Measurements from ENCODE around the gene COLEC12.

COLEC12 gene

DNA sequence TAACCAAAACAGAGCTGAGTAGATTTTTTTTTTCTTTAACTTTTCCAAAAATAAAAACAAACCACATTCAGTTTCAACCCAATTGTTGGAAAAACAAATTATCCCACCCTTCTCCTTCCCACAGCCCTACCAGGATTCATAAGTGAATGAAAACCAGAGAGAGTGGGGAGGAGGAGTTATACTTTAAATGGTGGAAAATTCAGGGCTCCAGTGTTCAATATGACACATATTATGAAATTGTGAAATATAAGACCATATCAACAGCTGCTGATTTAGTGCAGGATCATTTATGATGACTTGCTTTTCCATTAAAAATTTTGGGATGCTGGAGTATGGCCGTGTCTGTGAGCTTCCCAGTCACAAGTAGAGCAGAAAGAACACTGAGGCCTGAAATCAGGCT lies 26.7 kb downstream of the COLEC12 start:
- DNase-seq: no peak

DNA sequence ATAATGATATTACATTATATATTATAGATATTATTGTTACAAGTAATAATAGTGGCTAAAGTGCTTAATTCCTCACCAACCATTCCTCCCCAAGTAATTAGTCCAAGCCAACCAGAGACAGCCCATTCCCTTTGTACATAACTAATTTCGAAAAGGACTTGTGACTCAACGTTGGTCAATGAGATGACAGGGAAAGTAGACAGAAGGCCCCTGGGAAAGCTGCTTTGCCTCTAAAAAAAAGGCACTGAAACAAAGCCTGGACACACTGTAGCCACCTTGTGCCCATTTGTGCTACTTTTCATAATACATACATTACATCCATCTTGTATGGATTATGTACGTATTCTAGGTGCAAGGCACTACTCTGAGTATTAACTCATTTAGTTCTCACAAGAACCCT lies 28.8 kb downstream of the COLEC12 start:
- no peak for DNase-seq

DNA sequence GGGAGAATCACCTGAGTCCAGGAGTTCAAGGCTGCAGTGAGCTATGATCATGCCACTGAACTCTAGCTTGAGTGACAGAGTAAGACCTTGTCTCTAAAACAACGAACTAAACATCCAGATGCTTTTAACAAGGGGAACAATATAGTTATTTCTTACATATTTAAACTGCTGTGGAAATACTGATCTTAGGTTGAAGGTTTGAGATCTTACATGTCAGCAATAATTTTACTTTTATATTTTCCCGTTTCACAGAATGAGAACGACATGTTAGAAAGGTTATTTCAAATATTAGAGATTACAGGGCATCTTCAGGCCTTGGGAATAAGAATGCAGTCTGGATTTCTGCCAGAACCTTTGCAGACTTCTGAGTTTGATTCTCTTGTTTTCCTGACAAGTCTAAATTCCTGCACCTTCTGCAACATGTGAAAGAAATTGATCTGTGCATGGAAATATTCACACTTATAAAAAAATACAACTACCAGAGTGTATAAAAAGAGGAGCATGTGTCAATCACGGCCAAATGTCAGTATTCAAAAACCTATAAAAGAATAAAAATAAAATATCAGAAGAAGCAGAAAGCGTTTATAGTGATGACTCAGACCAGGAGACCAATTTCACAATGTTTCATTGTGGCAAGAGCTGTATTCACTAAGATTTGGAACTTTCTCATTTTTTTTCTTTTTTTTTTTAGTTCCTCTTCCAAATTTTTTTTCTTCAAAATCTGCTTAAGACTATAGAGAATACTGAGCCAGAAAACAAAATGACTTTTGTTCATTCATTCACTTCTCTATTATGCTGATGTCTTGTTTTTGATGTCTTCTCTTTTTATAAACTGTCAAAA lies 29.6 kb downstream of the COLEC12 start:
- DNase-seq: no peak

DNA sequence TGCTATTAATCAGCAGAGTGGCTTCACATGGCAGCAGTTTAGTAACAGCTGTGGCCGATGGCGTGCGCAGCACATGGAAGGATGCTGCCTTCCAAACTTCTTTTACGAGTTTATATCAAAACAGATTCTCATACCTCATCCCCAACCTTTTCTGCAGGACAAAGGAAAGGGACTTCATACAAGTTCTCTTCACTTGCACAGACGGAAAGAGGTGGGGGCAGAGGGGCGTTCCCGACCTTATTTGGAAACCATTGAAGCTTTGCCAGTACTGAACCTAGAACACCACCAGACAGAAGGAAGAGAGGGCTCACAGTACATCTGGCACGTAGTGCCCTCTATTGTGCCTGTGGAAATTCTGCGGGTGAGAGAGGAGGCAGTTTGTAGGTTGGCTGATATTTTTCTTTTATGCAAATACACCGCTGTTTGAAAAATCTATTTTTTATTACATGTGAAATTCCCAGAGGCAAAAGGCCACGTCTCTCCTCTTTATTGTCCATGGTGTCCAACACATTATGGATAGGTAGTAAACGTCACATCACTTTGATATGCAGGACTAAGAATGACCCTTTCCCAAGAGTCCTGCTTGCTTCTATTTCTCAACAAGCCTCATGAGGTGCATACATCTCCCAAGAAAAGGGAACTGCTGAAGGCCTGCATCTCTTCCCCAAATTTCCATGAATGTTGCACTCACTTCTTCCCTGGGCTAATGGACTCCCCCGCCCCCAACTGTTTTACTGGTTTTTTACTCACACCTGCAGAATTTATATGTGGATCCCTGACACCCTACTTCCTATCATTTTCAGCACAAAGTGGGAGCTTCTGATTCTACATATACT lies 31.3 kb downstream of the COLEC12 start:
- peak; percentile 56 for DNase-seq

DNA sequence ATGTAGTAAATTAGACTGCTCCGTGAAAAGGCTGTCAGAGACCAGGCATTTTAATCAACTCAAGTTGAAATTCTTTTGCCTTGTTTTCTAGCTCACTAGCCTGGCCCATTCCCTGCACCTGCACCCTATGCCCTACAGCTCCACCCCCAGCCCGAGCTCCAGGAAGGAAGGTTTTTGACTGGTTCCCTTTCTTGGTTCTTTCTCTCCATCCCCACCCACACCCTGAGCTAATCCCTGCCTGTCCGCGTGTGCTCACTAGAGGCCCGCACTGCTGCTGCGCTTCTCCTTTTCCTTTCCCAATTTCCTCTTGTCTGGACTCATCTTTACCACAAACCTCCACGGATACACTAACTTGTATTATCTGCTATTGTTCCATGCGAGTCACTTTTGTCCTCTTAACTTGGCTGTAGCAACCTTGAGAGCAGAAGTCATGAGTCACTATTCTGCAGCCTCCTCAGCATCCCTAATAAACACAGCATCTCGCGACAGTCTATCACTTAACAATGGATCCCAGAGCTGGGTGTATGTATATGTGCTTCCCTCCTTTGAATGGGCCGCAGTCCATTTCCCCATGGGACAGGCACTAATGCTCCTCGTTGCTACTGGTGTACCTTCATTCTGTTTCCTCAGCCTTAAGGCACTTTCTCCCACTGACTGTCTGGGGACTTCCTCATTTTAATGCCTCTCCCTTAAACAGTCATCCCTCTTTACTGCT lies 36.5 kb downstream of the COLEC12 start:
- DNase-seq: no peak

DNA sequence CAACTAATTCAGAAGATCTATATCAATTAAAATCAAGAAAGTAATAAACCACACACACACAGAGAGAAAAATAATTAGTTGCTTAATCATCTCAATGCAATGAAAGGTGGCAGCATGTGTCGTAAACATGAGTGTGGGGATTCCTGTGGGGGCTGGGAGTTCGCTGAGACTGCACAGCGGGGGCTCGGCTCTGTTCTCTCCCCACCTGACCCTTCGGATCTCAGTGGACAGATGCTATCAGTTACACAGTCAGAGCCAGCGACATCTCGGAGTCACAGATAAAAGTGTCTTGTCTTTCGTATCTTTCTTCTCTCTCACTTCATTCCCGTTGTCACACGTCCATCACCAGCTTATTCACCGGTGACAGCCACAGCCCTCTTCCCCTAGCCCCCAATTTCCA lies 37.1 kb downstream of the COLEC12 start:
- no peak for DNase-seq

DNA sequence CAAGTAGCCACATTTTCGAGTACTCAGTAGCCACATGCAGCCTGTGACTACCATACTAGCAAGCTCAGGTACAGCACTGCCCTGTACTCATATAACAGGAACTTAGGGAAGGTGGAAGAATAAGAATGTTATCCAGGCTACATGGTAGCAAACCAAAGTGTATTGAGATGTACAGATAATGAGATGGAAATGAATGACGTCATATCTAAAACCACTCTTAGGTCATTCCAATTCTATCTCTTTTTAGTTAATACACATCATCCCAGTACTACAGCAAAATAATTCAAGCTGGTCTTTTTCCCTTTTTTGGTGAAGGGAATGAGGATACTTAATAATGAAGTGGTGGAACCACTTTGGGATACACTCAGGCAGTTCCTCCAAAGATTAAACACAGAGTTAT lies 38.7 kb downstream of the COLEC12 start:
- DNase-seq: no peak

DNA sequence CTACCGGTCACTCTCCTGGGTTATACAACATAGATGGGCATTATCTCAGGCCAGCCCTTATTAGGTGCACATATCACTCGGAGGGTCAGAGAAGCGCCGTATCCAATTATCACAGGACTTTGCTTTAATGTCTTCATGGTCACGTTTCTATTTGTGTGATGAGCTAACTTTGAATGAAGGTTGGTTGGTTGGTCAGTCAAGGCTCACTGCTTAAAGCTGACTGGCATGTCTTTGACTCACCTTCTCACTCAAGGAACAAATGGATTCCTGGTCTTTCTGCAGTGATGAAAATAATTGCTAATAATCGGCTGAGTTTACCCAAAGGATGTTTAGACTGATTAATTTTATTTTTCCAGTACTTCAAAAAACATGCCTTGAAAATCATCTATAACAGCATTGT lies 39.7 kb downstream of the COLEC12 start:
- DNase-seq: no peak

DNA sequence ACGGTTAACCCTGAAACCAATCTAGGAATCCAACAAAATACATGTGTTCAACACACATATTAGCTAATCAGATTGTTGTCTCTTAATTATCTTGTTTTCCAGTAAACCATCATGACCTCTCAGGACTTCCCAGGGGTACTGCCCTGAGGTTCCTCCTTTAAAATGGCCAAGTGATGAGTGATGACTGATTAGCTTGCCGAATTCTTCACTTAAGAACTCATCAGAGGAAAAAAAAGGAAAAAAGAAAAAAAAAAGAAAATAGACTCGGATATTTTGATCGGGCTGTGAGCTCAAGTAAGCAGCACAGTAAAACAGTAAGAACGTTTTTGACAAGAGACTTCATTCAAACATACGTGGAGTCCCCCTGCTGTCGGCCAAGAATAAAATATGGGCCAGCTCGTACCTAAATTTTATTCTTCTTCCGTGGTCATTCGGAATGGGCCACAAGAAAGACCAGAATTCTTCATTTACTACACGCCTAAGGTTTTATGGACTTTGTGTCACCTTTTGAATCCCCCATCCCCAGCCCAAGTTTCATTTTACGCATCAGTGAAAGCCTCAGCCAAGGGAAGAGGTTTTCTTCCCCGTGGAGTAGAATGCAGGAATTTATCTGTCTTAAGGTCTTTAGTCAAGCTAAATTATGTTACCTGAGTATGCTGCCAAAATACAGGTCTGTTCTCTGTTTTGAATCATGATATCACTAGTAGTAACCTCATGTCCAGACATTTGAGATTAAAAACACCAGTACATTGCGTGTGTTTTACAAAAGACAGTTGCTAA lies 40.5 kb downstream of the COLEC12 start:
- no peak for DNase-seq

DNA sequence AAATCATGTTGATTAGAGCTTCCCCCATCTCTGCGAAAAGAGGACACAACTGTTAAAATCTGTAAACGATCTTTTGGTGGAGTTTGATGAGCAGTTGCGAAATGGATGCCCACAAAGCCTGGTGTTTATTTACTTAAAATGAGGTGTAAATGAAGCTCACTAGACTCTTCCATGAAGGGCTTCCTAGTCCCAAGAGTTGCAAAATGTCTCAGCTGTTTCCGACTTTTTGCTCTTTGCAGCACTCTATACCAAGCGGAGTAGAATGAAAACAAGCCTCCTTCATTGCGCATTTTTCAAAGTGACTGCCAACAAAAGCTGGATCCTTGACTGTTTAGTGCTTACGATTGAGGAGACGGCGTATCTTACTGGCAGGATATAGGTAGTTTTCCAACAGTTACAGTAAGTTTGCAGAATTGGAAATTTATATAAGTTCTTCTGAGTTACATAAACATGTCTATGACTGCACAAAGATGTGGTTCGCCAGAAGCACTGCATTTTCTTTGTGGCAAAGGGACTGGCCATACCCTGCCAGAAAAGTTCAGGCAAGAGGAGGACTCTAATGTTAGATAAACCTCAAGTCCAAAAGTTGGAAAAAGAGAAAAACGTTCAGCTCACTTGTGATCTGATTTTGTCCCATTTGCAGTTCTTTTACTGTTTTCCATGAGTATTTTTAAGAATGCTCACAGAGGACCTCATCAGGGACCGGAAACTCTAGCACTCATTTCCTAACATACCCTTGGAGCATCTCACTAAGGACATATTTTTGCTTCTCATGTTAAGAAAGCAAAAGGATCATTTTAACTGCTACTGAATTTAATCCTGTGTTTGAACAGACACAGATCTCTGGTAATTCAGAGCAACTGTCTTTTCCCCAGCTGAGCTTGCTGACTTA lies 42.7 kb downstream of the COLEC12 start:
- no peak for DNase-seq

DNA sequence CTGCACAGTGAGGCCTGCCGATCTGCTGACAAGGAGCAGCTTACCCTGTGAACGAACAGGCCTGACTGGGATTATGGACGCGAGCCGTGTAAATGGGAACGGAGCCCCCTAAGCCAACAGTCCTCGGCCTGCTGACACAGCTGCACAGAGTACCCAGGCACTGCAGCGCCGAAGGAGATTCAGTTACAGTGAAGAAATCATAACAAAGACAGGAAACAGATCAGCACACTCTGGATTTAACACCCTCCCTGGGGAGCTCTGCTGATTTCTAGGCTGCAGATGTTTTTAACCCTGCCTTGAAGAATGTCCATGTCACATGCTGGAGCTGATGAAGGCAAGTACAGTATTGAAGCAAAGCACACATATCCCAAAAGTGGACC lies 43.4 kb downstream of the COLEC12 start:
- DNase-seq: peak; percentile 87

DNA sequence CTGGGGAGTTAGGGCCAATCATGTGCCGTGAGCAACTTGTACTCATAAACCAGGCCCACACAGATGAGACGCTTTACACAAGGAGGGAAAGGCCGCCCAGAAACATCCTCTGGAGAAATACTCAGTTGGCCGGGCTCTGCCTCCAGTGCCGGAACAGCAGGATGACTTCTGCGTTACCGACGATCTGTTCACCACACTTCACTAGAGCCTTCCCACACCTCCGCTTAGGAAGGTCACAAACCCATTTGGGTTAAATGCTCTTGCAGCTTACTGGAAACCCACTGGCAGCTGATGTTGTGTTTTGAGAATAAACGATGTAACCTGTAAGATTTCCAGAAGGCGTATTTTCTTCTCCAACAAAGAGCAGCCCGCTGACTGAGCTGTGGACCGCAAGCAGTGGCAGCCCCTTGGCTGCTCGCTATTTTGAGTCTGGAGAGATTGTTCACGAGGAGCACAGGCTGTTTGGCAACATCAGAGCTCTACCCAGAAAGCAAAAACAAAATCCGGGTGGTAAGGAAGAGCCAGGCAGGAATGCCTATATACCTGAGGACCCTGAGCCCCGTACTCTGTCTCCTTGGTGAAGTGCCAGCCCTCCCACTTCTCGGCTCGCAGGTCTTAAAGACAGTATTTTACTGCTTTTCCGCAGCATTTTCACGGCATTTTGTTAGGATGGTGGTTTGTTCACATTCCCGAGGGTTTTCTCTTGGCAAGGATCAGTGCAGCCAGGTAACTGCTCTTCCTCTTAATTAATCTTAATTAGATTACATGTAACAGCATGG lies 44.0 kb downstream of the COLEC12 start:
- DNase-seq: no peak

DNA sequence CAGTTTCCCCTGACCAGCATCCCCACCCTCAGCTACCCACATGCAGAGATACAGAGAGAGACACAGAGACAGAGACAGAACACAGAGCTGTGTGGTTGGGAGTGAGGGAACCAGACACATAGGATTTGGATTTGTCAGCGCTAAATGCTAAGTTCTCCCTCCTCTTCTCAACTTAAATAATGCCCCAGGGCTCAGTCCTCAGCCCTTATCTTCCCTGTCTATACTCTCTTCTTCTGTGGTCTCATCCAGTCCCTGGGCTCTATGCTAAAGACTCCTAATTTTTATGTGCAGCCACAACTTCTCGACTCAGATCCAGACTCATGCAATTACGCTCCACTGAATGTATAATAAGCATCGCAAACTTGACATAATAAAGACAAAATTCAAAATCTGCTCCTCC lies 47.1 kb downstream of the COLEC12 start:
- DNase-seq: no peak

DNA sequence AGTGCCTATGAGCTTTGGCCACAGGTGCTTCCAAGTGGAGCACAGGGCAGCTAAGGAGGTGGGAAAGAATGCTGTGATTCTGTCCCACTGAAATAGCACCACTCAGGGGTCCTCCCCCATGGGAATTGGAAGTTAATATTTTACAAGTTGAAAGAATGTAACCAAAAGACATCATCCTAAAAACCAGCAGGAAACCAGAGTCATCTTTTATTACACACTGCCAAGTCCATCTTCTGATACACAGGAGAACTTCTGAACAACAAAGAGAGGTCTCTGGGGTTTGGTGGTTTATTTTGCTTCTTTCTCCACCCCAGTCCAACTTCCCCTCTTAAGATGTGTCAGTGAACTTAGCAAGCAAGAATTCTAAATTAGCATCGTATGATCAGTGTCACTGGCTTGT lies 47.7 kb downstream of the COLEC12 start:
- DNase-seq: no peak

DNA sequence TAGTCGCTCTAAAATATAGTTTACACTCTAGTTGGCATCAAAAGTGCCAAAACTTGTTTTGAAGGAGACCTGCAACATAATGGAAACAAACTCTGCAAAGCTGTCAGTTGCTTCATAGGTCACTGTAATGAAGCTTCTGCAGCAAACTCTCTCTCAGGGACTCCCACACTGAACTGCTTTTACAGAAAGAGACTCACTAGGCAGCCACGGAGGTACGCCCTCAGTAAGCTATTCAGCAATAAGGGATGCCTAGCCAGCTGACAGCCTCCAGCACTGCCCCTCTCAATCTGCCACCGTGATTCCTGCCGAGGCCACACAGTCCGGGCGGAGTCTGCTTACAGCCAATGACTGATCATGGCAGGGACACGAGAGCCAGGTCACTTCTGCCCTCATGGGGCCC lies 51.1 kb downstream of the COLEC12 start:
- DNase-seq: peak; percentile 14

DNA sequence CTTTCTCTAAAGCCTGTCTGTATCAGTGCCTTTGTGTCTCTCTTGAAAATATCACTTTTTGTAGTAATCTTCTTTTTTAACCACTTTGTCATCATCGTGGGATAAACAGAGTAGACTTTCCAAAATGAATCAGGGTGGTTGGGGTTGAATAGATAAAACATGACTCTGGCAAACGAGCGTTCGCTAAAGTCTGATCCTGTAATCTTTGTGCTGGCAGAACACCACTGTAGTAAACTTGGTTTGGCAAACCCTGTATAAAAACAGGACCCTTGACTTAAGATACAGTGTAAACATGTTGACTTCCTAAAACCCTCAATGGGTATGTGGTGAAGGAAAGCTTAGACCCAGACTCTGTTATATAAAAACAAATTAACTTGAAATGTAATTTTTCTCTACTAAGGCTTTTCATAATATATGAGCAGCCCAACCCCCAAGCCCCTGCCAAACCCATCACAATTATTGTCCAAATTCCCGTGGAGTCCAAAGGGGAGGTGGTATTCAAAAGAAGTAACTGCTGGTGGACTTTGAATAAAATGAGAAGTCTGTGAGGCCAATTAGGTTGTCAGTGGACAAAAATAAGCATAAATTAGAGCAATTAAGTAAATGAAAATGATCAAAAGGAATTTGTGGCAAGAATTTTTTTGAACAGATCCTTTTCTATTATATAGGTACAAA lies 52.2 kb downstream of the COLEC12 start:
- no peak for DNase-seq

DNA sequence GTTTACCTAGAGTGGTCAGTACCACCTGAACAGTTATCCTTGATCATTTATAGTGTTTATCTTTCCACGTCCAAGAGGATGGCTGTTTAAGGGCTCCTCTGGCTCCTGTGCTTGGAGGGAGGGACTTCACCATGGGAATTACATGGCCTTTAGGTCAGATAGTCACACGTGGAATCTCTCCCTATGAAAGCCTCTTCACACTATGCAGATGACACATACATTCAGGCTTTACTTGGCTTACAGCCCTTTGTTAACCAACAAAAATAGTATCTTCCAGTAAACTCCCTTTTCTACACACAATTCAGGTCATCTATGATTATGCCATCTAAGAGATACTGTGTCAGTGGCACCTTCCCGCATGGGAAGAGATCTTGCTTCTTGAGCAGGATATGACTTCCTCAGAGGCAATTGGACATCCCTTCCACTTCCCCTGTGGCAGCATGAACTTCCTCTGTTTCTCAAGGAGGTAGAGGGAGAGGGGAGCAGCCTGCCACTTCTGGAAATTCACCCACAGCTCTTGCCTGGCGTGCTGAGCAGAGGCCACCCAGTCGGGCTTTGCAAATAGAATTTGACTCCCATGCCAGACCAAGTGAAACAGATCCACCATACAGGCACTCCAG lies 53.5 kb downstream of the COLEC12 start:
- no peak for DNase-seq

DNA sequence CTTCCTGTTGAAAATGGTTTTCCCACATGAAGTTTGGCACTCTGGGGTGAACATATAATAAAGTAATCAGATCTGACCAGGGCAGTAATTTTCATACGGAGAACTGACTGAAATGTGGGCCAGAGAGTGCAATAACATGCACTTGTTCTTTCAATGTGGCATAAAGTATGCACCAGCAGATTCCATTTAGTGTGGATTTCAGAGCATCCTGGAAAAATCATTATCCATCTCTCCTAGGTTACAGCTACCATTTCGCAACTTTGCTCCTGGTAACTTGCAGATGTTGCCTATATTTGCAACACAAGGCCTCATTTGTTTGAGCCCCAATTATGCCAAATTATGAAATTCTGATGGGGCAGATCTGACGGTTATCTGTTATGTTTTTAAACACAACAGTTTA lies 55.4 kb downstream of the COLEC12 start:
- DNase-seq: no peak

DNA sequence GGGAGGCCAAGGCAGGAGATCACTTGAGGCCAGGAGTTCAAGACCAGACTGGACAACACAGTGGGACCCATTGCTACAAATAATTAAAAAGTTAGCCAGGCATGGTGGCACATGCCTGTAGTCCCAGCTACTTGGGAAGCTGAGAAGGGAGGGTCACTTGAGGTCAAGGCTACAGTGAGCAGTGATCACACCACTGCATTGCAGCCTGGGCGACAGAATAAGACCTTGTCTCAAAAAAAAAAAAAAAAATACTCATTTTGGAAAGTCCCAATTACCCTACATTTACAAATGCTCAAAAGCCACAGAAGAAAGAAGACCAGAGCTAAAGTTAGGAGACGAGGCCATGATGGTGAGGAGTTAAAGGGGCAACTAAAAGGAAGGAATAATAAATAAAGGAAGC lies 61.9 kb downstream of the COLEC12 start:
- DNase-seq: no peak

DNA sequence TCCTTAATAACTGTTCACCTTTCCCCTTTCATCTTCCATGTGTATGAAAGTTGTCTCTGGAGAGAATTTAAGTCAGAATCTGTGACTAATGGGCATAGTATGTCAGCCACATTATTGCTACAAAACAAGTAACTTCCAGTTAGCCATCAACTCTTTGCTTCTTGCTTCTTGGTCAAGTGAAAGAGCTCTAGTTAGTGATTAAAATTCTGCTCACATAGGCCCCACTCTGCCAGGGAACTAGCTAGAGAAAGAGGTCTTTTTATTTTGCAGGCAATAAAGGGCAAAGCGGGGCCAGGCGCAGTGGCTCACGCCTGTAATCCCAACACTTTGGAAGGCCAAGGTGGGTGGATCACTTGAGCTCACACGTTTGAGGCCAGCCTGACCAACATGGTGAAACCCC lies 64.6 kb downstream of the COLEC12 start:
- DNase-seq: no peak

Data from NCI-H2171 treated with DMSO at 0.1 percent for 48 hours (cell line).